ENCODE results near the gene DDIAS.
"Not testable (repeated sequence)": the region's sequence is repeated elsewhere in the genome, so short reads cannot be mapped to it uniquely, and the experiment has no call there.

Gene DDIAS

DNA sequence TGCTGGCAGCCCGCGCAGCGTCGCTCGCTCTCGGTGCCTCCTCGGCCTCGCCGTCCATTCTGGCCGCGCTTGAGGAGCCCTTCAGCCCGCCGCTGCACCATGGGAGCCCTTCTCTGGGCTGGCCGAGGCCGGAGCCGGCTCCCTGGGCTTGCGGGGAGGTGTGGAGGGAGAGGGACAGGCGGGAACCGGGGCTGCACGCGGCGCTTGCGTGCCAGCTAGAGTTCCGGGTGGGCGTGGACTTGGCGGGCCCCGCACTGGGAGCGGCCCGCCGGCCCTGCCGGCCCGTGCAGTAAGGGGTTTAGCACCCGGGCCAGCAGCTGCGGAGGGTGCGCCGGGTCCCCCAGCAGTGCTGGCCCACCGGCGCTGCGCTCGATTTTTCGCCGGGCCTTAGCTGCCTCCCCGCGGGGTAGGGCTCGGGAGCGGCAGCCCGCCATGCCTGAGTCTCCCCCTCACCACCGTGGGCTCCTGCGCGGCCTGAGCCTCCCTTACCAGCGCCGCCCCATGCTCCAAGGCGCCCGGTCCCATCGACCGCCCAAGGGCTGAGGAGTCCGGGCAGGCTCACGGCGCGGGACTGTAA lies 69.1 kb downstream of the DDIAS start:
- not testable (repeated sequence) for DNase-seq

DNA sequence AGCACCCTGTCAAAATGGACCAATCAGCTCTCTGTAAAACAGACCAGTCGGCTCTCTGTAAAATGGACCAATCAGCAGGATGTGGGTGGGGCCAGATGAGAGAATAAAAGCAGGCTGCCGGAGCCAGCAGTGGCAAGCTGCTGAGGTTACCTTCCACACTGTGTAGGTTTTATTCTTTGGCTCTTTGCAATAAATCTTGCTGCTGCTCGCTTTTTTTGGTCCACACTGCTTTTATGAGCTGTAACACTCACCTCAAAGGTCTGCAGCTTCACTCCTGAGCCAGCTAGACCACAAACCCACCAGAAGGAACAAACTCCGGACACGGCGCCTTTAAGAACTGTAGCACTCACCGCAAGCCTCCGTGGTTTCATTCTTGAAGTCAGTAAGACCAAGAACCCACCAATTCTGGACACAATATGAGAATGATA lies 70.0 kb downstream of the DDIAS start:
- not testable (repeated sequence) for DNase-seq

DNA sequence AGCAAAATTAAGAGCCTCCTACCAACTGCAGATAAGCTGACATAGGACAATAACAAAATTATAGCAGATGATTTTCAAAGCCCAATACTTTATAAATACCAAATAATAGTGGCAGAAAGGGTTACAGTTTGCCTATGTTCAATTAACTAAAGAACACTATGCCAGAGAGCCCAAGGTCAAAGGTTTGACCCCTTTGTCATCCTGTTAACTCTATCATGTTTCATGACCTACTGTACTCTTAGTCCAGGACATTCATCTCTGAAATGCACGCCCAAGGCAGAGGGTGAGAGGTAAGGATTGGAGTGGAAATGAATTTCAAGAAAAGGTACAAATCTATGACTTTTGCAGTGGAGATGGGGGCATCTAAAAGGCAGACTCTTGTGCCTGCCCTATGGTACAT lies 70.6 kb downstream of the DDIAS start:
- no peak for DNase-seq

DNA sequence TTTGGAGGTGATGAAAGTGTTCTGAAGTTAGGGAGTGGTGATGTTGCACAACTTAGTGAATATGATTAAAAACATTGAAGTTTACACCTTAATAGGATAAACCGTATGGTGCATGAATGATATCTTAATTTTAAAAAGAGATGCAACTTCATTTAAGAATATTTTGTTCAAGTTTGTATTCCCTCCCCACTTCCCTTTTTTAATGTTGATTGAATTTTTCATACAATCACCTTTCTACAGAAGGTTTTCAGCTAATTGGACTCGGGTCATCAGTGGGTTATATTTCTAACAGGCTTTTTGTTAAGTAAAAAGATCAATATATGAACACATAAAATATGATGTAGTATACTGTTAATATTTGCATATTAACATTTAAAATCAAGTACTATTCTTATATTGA lies 72.6 kb downstream of the DDIAS start:
- no peak for DNase-seq

DNA sequence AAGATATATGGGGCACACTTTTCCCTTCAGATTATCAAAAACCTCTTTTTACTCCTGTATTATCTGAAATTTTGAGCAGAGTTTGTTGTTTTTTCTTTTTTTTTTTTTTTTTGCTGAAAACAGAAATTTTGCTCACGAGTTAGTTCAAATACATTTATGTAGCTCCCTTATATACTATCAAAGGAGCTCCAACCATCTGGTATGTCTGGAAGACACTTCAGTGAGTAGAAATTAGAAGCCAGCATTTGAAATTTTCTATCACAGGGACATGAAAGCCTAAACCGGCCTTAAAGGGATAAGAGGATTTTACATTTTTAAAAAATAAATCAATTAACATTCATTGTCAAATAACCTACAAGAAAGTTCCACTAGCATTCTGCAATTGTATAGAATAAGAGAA lies 73.3 kb downstream of the DDIAS start:
- no peak for DNase-seq

DNA sequence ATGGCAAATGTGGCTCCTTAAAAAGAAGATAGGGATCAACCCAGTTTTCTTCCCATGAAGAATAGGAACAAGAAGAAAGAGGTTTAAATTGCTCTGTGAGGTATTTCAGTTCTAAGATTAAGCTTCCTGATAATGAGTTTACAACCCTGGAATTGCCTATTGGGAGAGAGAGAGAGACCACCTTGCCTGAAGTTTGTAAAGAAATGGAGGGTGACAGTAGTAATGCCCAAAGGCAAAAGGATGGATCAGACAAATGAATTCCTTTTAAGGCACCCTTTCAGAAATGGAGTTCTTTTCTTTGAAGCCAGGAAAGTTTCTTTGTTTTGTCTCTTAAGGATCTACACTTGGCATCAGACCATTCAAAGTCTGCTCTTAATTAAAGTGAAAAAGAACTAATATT lies 74.3 kb downstream of the DDIAS start:
- no peak for DNase-seq

DNA sequence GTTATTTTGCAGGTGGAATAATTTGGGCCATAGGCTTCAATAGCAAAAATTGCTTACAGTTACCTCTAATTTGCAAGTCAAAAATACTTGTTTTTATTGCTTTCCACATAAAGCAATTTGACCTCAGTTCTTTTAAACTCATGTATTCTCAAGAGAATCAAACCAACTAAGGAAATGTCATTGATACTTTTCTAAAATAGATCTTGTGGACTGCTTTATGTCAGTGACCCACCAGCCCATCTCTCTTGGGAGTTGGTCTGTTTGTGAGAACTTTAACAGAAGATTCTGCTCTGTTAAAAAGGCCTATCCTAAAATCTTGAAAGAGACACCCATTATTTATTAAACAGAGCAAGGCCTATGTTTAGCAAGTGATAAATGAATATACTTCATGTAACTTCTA lies 75.2 kb downstream of the DDIAS start:
- DNase-seq, result no peak

DNA sequence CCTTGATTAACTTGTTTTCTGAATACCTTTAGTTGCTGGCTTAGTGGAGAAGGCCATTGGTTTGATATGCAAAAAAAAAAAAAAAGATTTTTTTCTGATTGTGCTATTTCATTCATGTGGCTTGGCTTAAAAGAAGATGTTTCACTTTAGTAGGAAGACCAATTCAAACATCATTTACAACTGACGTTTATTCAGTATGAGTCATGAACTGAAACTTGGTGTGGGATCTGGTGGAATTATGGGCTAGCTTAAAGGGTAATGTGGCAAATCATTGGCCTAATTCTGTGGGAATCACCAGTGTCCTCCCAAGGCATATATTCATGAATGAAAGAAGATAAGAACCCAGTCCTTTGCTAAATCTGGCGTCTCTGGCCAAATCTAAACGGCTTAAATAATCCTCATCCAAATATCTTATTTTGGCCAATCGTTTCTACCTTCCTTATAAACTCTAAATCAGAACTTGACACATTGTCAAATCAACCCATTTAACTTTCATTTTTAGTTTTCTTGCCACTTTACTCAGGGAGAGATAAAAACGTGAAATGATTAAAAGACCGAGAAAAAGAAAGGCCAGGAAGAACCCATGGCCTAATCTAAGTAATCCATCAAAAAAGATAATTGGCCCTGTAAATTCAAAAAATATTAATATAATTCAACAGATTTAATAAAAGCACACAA lies 77.0 kb downstream of the DDIAS start:
- DNase-seq, result no peak

DNA sequence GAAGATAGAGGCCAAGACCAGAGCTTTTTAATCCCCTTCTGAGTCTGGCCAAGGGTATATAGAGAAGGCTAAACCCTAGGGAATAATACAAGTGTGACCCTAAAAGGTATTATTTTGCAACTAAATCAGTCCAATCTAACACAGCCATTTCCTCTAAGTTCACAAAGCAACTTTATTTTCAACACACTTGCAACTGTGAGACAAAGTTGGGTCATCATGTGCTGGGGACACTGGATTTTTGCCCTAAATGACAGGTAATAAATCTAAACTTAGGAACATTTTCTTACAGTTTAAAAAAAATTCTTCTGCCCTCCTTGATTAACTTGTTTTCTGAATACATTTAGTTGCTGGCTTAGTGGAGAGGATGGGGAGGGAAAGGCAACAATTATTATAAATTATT lies 78.3 kb downstream of the DDIAS start:
- DNase-seq, result no peak

DNA sequence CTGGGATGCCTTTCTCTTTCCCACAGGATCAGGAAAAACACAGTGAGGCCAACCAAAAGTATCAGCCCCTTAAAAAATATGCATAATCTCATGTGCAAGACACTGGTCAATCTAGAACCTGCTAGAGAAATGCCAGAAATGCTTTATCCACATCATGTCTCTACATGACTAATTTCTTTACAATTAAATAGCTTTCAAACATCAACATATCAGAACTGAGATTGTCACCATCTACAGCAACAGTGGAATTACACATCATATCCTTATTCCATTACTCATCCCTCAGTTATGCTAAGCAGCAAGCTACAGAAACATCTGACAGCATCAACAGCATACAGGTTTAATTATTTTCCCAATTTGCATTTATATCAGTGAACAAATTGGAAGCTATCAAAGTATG lies 78.8 kb downstream of the DDIAS start:
- no peak for DNase-seq

DNA sequence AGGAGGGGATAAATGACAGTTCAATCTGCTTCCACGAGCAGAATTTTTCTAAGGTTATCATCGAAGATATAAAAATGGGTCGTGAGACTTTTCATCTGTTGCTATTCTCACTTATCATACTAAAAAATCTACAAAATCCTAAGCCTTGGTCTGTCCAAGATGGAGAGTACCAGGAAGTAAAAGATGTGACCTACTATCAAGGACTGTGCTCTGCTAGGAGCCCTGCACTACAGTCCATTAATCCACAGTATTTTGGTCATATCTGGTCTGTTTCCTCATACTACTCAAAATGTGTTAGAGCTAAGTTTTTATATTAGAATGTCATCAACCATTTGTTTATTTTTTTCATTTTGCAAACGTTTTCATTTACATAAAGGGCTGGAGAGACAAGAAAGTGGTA lies 79.4 kb downstream of the DDIAS start:
- no peak for DNase-seq

DNA sequence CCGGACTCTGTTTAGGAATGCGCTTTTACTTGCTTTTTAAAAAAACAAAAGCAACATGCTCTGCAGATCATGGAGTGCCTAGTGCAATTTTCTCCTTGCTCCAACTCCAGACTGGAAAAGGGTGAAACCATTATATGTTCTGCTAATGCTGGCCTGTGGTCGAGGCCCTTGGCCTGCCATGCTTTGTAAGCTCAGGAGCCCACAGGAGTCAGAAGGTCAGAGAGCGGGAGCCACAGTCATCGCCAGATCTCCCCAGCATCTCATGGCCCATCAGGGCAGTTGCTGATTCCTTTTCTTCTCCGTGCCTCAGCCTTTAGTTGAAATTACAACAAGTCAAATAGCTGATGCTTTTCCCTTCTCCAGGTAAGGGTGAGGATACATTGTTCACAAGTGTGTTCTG lies 80.3 kb downstream of the DDIAS start:
- DNase-seq, result no peak

Data from NCI-H82 (cell line).